ENCODE measurements around the gene HOXB5.

HOXB5 gene

GRCh38 chr17:48552466-48553189 is 41.0 kb downstream of the HOXB5 start:
- peaks cover 35% of the 10 kb centered on the region for H3K4me1 ChIP-seq (ENCODE audit: insufficient read depth, low read length, poor library complexity, severe bottlenecking)

GRCh38 chr17:48551596-48552465 is 41.7 kb downstream of the HOXB5 start:
- H3K79me2 ChIP-seq (ENCODE audit: insufficient read depth, low read length) = peaks cover 95% of the 10 kb centered on the region
- H3K4me2 ChIP-seq (ENCODE audit: low read depth, low read length, poor library complexity, severe bottlenecking) = no peak overlapping the region
- peaks cover 24% of the 10 kb centered on the region for H3F3A ChIP-seq (ENCODE audit: low read depth)
- no peak overlapping the region for H3K9ac ChIP-seq (ENCODE audit: low read depth, low read length, poor library complexity, severe bottlenecking)
- H4K20me1 ChIP-seq (ENCODE audit: insufficient read depth, low read length, poor library complexity, severe bottlenecking) = peaks cover 73% of the 10 kb centered on the region
- no peaks in the 10 kb centered on the region for H3K9me2 ChIP-seq (replicated peaks; ENCODE audit: low read depth, low read length)
- no peak overlapping the region for H3K4me3 ChIP-seq (ENCODE audit: low read length, poor library complexity, severe bottlenecking)
- H3K4me1 ChIP-seq (ENCODE audit: insufficient read depth, low read length, poor library complexity, severe bottlenecking) = peaks cover 33% of the 10 kb centered on the region
- H3K9me3 ChIP-seq (ENCODE audit: insufficient read depth, low read depth, low read length) = no peaks in the 10 kb centered on the region
- H2AFZ ChIP-seq (ENCODE audit: low read length) = no peak overlapping the region
- no peaks in the 10 kb centered on the region for H3K27me3 ChIP-seq (ENCODE audit: insufficient read depth, low read length, poor library complexity, severe bottlenecking)
- TF ChIP-seq EZH2phosphoT487 (IDR thresholded peaks at IDR 0.05; ENCODE audit: borderline replicate concordance) (no peak), CTCF (conservative IDR thresholded peaks at IDR 0.05; ENCODE audit: low read length) (no peak)
- peaks cover 80% of the 10 kb centered on the region for H3K36me3 ChIP-seq (ENCODE audit: insufficient read depth, low read length)

More at GRCh38 chr17:48552466-48553189, 41.0 kb downstream of the HOXB5 start:
- Histone ChIP-seq H3K9ac (ENCODE audit: low read depth, low read length, poor library complexity, severe bottlenecking) (no peak overlapping the region), H3K9me2 (replicated peaks; ENCODE audit: low read depth, low read length) (no peaks in the 10 kb centered on the region), H3K27me3 (ENCODE audit: insufficient read depth, low read length, poor library complexity, severe bottlenecking) (no peaks in the 10 kb centered on the region), H3K79me2 (ENCODE audit: insufficient read depth, low read length) (peaks cover 99% of the 10 kb centered on the region), H3K36me3 (ENCODE audit: insufficient read depth, low read length) (peaks cover 86% of the 10 kb centered on the region), H3K9me3 (ENCODE audit: insufficient read depth, low read depth, low read length) (no peaks in the 10 kb centered on the region), H3F3A (ENCODE audit: low read depth) (peaks cover 18% of the 10 kb centered on the region; the same call in 1 of the 2 replicates), H3K4me3 (ENCODE audit: low read length, poor library complexity, severe bottlenecking) (no peak overlapping the region), H4K20me1 (ENCODE audit: insufficient read depth, low read length, poor library complexity, severe bottlenecking) (peaks cover 81% of the 10 kb centered on the region), H3K4me2 (ENCODE audit: low read depth, low read length, poor library complexity, severe bottlenecking) (no peak overlapping the region), H2AFZ (ENCODE audit: low read length) (no peak overlapping the region)
- TF ChIP-seq EZH2phosphoT487 (IDR thresholded peaks at IDR 0.05; ENCODE audit: borderline replicate concordance) (no peak), CTCF (conservative IDR thresholded peaks at IDR 0.05; ENCODE audit: low read length) (no peak)

- H3K79me2 ChIP-seq (ENCODE audit: insufficient read depth, low read length) = peaks cover 95% of the 10 kb centered on the region
- no peaks in the 10 kb centered on the region for H3K9me2 ChIP-seq (replicated peaks; ENCODE audit: low read depth, low read length)
- peaks cover 66% of the 10 kb centered on the region for H4K20me1 ChIP-seq (ENCODE audit: insufficient read depth, low read length, poor library complexity, severe bottlenecking)
- no peaks in the 10 kb centered on the region for H3K27me3 ChIP-seq (ENCODE audit: insufficient read depth, low read length, poor library complexity, severe bottlenecking)
- no peak overlapping the region for H3K9ac ChIP-seq (ENCODE audit: low read depth, low read length, poor library complexity, severe bottlenecking)
- no peak overlapping the region for H2AFZ ChIP-seq (ENCODE audit: low read length)
- H3K4me2 ChIP-seq (ENCODE audit: low read depth, low read length, poor library complexity, severe bottlenecking) = no peak overlapping the region
- H3K4me1 ChIP-seq (ENCODE audit: insufficient read depth, low read length, poor library complexity, severe bottlenecking) = peaks cover 34% of the 10 kb centered on the region
- no peaks in the 10 kb centered on the region for H3K9me3 ChIP-seq (ENCODE audit: insufficient read depth, low read depth, low read length)
- no peak overlapping the region for H3K4me3 ChIP-seq (ENCODE audit: low read length, poor library complexity, severe bottlenecking)
- H3F3A ChIP-seq (ENCODE audit: low read depth) = peaks cover 30% of the 10 kb centered on the region
- TF ChIP-seq CTCF (conservative IDR thresholded peaks at IDR 0.05; ENCODE audit: low read length) (no peak), EZH2phosphoT487 (IDR thresholded peaks at IDR 0.05; ENCODE audit: borderline replicate concordance) (no peak)
- H3K36me3 ChIP-seq (ENCODE audit: insufficient read depth, low read length) = peaks cover 73% of the 10 kb centered on the region
These were observed 42.4 kb downstream of the HOXB5 start for GRCh38 chr17:48551214-48551555.

All from Loucy (cell line).